Thyroid gland (tissue), 4 donors: ENCODE measurements around the gene PTPRN2. TPM values are rescaled to one million over a fixed set of nuclear protein-coding genes. Genes with fewer than 3 reads are reported as not detected.

Experiments
- DNase-seq, 2 donors: peaks; one replicate each; pipeline ENCODE4 v3.0.0-alpha.2; 2019
- H3K27ac ChIP-seq, 3 donors: fragments of 200-600 bp; sonication (generic); 1 replicate in 2 of 3; 2 replicates in 1 of 3; pipeline ENCODE4 v1.5.1; 2016 to 2019; ENCODE audit warnings: mild to moderate bottlenecking in 1 of 3, moderate library complexity in 1 of 3
- H3K27me3 ChIP-seq: fragments of 200-600 bp; sonication (generic); one replicate; pipeline ENCODE4 v1.5.1; 2019
- H3K36me3 ChIP-seq, 2 donors: fragments of 200-600 bp; sonication (generic); one replicate each; pipeline ENCODE4 v1.5.1; 2016 to 2019
- H3K4me1 ChIP-seq, 2 donors: fragments of 200-600 bp; sonication (generic); one replicate each; pipeline ENCODE4 v1.5.1; 2017 to 2019
- H3K4me3 ChIP-seq, 3 donors: fragments of 200-600 bp; sonication (generic); replicated peaks in 1 of 3; 1 replicate in 2 of 3; 2 replicates in 1 of 3; pipeline ENCODE4 v1.5.1; 2016; ENCODE audit warnings: mild to moderate bottlenecking in 1 of 3
- H3K9me3 ChIP-seq: fragments of 200-600 bp; sonication (generic); one replicate; pipeline ENCODE4 v1.5.1; 2017
- POLR2A ChIP-seq, 2 donors: fragments of 450-650 bp; IDR thresholded peaks; one replicate each; pipeline ENCODE4 v1.6.1; 2017; ENCODE audit warnings: antibody characterized with exemption in 2 of 2, mild to moderate bottlenecking in 2 of 2, moderate library complexity in 1 of 2
- WGBS, 2 donors: methylation state at CpG; one replicate each; pipeline ENCODE4 v1.1.5; 2017; 5-methylcytosine and 5-hydroxymethylcytosine counted together
- intact Hi-C: fragments of 100-400 bp; cut with DNase I; formaldehyde crosslinking; loops from one replicate; pipeline ENCODE4 v1.15.1; 2023
- total RNA-seq, 4 donors: library from RNA; depleted of rRNA; stranded (reverse); fragments of >200 nt; gene quantifications; one replicate each; pipeline ENCODE4 v1.2.3, GENCODE V29; 2016
- TF ChIP-seq, protein P1 (sequence below), 6 experiments: fragments of 200-600 bp in 3 of 6; fragments of 450-650 bp in 3 of 6; sonication (generic) in 3 of 6; IDR thresholded peaks; one replicate each; pipeline ENCODE4 v1.5.1; 2016 to 2019; ENCODE audit warnings: antibody characterized with exemption in 6 of 6, mild to moderate bottlenecking in 2 of 6, inconsistent platforms in 1 of 6, moderate library complexity in 1 of 6

The PTPRN2 gene
- total RNA-seq, 4 donors from 2014 or later = 4.2 to 9.9 (median 7.7) TPM

DNA sequence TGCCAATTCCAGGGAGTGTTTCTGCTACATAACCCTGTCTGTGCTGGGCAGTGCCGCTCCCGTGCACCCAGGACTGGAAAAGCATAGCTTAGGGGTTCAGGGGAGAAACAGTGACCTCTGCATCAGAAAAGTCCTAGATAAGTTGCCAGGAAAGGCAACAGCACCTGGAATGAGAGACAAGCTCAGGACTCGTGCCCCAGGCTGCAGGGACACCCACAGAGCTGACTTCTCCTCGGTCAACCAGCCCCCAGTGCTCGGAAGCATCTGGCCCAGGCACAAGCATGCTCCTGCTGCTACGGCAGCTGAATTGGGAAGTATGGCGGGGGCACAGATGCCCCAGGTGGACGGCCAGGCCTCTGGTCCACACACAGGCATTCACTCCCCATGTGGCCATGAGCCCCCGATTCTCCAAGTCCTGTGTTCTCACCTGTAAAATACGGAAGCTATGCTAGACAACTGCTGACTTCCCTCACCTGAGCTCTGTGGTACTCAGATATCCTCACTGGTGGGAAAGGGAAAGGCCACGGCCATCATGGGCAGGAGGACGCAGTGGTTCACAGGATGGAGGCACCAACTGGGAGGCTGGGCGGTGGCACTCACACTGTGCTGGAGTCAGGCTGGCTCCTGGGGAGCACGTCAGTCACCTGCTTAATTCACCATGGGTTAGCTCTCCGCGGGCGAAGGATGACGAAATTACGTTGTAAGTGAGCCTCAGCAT, 220.5 kb downstream of the PTPRN2 start:
- Histone ChIP-seq H3K27ac (no peak overlapping the region), H3K27me3 (no peaks in the 10 kb centered on the region), H3K9me3 (no peaks in the 10 kb centered on the region), H3K4me1 (no peaks in the 10 kb centered on the region), H3K4me3 (no peak overlapping the region), H3K36me3 (no peaks in the 10 kb centered on the region)
- WGBS, 2 donors = 79 to 82% methylated on average over 19 of the region's 19 CpGs
- TF ChIP-seq, protein P1, sequence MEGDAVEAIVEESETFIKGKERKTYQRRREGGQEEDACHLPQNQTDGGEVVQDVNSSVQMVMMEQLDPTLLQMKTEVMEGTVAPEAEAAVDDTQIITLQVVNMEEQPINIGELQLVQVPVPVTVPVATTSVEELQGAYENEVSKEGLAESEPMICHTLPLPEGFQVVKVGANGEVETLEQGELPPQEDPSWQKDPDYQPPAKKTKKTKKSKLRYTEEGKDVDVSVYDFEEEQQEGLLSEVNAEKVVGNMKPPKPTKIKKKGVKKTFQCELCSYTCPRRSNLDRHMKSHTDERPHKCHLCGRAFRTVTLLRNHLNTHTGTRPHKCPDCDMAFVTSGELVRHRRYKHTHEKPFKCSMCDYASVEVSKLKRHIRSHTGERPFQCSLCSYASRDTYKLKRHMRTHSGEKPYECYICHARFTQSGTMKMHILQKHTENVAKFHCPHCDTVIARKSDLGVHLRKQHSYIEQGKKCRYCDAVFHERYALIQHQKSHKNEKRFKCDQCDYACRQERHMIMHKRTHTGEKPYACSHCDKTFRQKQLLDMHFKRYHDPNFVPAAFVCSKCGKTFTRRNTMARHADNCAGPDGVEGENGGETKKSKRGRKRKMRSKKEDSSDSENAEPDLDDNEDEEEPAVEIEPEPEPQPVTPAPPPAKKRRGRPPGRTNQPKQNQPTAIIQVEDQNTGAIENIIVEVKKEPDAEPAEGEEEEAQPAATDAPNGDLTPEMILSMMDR (IDR thresholded peaks at IDR 0.05) = no peak
- TF ChIP-seq POLR2A (IDR thresholded peaks at IDR 0.05) = no peak
- DNase-seq = no peak
- intact Hi-C loops = no loop called here

DNA sequence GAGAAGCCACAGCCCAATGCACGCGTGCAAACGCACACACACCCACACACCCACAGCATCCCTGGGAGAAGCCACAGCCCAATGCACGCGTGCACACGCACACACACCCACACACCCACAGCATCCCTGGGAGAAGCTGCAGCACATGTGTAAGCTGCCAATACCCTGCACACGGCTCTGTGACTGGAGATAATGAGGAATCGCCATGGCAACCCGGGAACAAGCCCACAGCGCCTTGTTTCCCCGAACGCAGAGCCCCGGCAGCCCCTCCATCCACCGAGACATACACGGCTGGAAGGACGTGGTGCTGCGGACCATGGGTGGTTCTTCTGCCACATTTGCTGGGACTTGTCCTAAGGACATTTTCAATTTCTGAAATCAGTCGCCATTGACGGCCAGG, 221.3 kb downstream of the PTPRN2 start:
- no peak for DNase-seq
- Histone ChIP-seq H3K9me3 (no peaks in the 10 kb centered on the region), H3K27me3 (no peaks in the 10 kb centered on the region), H3K4me1 (no peaks in the 10 kb centered on the region), H3K36me3 (no peaks in the 10 kb centered on the region), H3K4me3 (no peak overlapping the region), H3K27ac (no peak overlapping the region)
- intact Hi-C loops = no loop called here
- TF ChIP-seq, protein P1 (IDR thresholded peaks at IDR 0.05) = no peak
- TF ChIP-seq POLR2A (IDR thresholded peaks at IDR 0.05) = no peak
- 73 to 80% methylated on average over 15 to 19 of the region's 19 CpGs for WGBS, 2 donors

DNA sequence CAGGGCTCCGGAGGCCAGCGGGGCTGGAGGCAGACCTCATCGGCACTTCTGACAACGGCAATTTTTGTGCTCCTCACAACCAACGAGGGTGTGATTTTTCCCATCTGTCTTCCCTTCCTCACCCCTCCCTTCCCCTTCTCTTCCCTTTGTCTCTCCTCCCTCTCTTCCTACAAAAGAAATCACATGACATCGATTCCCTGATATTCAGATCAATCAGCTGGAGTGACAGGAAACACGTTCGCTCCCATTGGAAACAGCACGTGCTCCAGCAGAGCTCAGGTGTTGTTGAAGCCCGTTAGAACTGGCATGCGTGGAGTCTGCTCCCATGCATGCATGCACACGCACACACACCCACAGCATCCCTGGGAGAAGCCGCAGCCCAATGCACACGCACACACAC, 222.4 kb downstream of the PTPRN2 start:
- 81 to 86% methylated on average over 14 of the region's 14 CpGs for WGBS, 2 donors
- H3K27ac ChIP-seq = no peak overlapping the region
- no peaks in the 10 kb centered on the region for H3K4me1 ChIP-seq
- DNase-seq = no peak
- no peaks in the 10 kb centered on the region for H3K9me3 ChIP-seq
- intact Hi-C loops = no loop called here
- H3K4me3 ChIP-seq = no peak overlapping the region
- no peaks in the 10 kb centered on the region for H3K36me3 ChIP-seq
- H3K27me3 ChIP-seq = no peaks in the 10 kb centered on the region
- TF ChIP-seq, protein P1 (IDR thresholded peaks at IDR 0.05) = no peak
- no peak for TF ChIP-seq POLR2A (IDR thresholded peaks at IDR 0.05)

DNA sequence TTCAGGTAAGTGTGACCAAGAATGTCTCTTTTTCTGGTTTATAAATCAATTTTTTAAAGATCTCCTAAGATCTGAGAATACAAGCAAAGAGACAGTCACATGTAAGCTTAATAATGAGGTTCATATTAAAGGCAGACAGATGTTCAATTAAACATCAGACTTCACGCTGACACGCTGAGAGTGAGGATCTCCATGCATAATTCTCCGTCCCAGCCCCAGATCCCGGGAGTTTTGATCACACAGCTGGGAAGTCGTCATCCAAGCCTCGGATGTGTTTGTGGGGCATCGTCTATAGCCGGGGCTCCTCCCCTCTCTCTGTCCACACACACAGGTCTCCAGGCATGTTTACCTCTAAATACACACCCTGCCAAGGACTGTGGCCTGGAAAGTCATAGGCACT, 223.2 kb downstream of the PTPRN2 start:
- no peak for DNase-seq
- no peaks in the 10 kb centered on the region for H3K36me3 ChIP-seq
- H3K4me1 ChIP-seq = no peaks in the 10 kb centered on the region
- intact Hi-C loops = no loop called here
- H3K27me3 ChIP-seq = no peaks in the 10 kb centered on the region
- 71 to 78% methylated on average over 8 of the region's 8 CpGs for WGBS, 2 donors
- H3K27ac ChIP-seq = no peak overlapping the region
- no peak for TF ChIP-seq POLR2A (IDR thresholded peaks at IDR 0.05)
- TF ChIP-seq, protein P1 (IDR thresholded peaks at IDR 0.05) = no peak
- no peaks in the 10 kb centered on the region for H3K9me3 ChIP-seq
- no peak overlapping the region for H3K4me3 ChIP-seq
